ENCODE measurements around the gene LSR.

DNA sequence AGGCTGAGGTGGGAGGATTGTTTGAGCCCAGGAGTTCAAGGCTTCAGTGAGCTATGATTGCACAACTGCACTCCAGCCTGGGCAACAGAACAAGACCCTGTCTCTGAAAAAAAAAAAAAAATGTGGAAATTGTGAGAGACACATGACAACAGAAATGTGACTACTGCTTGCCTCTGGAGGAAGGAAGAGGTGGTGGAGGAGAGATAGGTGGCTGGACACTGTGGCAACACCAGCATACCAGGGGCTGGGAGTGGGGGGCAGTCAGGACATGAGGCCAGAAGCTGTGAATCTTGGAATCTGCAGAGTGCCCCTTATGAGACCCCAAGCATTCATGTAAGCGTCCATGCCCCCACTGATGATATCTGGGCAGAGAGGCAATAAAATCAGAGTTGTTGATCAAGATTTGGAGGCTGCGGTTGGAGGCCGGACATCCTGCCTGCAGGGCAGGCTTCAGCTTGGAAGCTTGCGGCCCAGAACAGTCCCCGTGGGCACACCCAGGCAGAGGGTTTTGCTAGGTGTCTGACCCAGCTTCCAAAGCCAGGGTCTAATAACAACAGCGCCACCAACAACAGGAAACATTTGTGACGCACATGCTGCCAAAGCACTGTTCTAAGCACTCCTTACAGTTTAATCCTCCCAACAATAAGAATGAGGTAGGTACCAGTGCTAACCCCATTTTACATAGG lies 37.1 kb upstream of the LSR start:
- TF ChIP-seq CTCF (IDR thresholded peaks at IDR 0.05) (no peak), EZH2 (IDR thresholded peaks at IDR 0.05; ENCODE audit: borderline replicate concordance, insufficient read depth, low read depth, low read length, poor library complexity, severe bottlenecking) (no peak)
